GM18502 (cell line): ENCODE measurements around the gene SPC24.
"Not testable (repeated sequence)": the region's sequence is repeated elsewhere in the genome, so short reads cannot be mapped to it uniquely, and the experiment has no call there.

ENCODE experiments used
- ATAC-seq: cut with Tn5 transposase; IDR thresholded peaks from one replicate; pipeline ENCODE4 v1.9.1; 2021; ENCODE audit warnings: mild to moderate bottlenecking; ENCODE audit not compliant: unreplicated experiment, poor library complexity

SPC24 gene

GRCh38 chr19:11100049-11100448, 55.5 kb downstream of the SPC24 start:
- ATAC-seq = no peak

- no peak for ATAC-seq
Observed at GRCh38 chr19:11098861-11099260, 56.7 kb downstream of the SPC24 start.

DNA sequence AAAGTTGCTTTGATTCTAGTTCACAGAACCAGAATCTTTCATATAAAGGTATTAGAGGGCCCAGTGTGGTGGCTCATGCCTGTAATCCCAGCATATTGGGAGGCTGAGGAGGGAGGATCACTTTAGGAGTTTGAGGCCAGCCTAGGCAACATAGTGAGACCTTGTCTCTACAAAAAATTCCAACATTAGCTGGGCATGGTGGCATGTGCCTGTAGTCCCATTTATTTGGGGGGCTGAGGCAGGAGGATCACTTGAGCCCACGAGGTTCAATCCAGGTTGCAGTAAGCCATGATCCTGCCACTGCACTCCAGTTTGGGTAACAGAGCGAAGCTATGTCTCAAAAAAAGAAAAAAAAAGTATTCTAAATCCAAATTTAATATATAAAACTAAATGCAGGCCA, 57.3 kb downstream of the SPC24 start:
- ATAC-seq = no peak

DNA sequence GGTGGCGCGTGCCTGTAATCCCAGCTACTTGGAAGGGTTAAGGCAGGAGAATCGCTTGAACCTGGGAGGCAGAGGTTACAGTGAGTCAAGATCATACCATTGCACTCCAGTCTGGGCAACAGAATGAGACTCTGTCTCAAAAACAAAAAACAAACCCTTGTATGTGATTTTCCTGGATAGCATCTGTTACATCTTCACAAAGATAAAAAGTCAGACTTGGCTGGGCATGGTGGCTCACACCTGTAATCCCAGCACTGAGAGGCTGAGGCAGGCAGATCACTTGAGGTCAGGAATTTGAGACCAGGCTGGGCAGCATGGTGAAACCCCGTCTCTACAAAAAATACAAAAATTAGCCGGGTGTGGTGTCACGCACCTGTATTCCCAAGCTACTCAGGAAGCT, 58.2 kb downstream of the SPC24 start:
- ATAC-seq = not testable (repeated sequence)

DNA sequence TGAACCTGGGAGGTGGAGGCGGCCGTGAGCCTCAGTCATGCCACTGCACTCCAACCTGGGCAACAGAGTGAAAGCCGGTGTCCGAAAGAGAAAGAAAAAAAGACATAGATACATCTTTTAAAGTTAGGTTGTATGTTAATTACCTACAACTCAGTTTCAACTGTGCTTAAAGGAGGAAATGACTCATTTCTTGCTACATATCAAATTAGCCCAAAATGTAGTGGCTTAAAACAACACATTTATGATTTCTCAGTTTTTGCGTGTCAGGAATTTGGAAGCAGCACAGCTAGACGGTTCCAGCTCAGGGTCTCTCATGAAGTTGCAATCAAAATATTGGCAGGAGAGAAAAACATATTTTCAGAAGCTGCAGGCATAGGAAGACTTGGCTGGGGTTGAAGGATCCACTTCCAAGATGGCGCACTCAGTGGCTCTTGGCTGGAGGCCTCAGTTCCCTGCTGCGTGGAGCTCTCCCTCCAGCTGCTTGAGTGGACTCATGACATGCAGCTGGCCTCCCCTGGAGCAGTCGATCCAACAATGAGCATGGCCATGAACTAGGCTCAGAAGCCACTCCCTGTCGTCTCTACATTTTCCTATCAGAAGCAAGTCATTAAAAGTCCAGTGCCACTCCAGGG, 59.3 kb downstream of the SPC24 start:
- peak; percentile 51 for ATAC-seq
